GM23338 (cell line): ENCODE measurements around the gene EYA3. TPM values are rescaled to one million over a fixed set of nuclear protein-coding genes. Genes with fewer than 3 reads are reported as not detected.

Experiments
- ATAC-seq: fragments of 200-7000 bp; cut with Tn5 transposase; 3 replicates; pipeline ENCODE4 v1.9.1; 2020
- DNase-seq: peaks from one replicate; pipeline ENCODE4 v3.0.0-alpha.2; 2015; ENCODE audit warnings: low spot score
- H2AFZ ChIP-seq: fragments of 200-600 bp; sonication (generic); 2 replicates; pipeline ENCODE4 v1.8.0; 2016; ENCODE audit warnings: antibody characterized with exemption, mild to moderate bottlenecking, moderate library complexity
- H3F3A ChIP-seq: fragments of 200-600 bp; sonication (generic); replicated peaks from 2 replicates; pipeline ENCODE4 v1.8.0; 2017; ENCODE audit warnings: antibody characterized with exemption, mixed run types, low read depth
- H3K27ac ChIP-seq: fragments of 200-600 bp; sonication (generic); 2 replicates; pipeline ENCODE4 v1.6.1; 2016; ENCODE audit warnings: low read depth
- H3K27me3 ChIP-seq: fragments of 200-600 bp; sonication (generic); 2 replicates; pipeline ENCODE4 v1.8.0; 2016; ENCODE audit warnings: mild to moderate bottlenecking, mixed run types, moderate library complexity; ENCODE audit not compliant: insufficient read depth
- H3K36me3 ChIP-seq: fragments of 200-600 bp; sonication (generic); 2 replicates; pipeline ENCODE4 v1.8.0; 2016; ENCODE audit warnings: mild to moderate bottlenecking; ENCODE audit not compliant: insufficient read depth
- H3K4me1 ChIP-seq: fragments of 200-600 bp; sonication (generic); 2 replicates; pipeline ENCODE4 v1.8.0; 2016; ENCODE audit warnings: mild to moderate bottlenecking, moderate library complexity; ENCODE audit not compliant: insufficient read depth
- H3K4me2 ChIP-seq: fragments of 200-600 bp; sonication (generic); 2 replicates; pipeline ENCODE4 v1.7.1; 2017; ENCODE audit warnings: mixed run types
- H3K4me3 ChIP-seq: fragments of 200-600 bp; sonication (generic); 2 replicates; pipeline ENCODE4 v1.6.1; 2016; ENCODE audit warnings: mixed run types
- H3K79me2 ChIP-seq: fragments of 200-600 bp; sonication (generic); replicated peaks from 2 replicates; pipeline ENCODE4 v1.8.0; 2017; ENCODE audit warnings: mild to moderate bottlenecking; ENCODE audit not compliant: insufficient read depth
- H3K9me2 ChIP-seq: fragments of 200-600 bp; sonication (generic); 2 replicates; pipeline ENCODE4 v1.8.0; 2017; ENCODE audit not compliant: insufficient read depth
- H4K20me1 ChIP-seq: fragments of 200-600 bp; sonication (generic); replicated peaks from 2 replicates; pipeline ENCODE4 v1.8.0; 2017; ENCODE audit warnings: mild to moderate bottlenecking; ENCODE audit not compliant: insufficient read depth
- H3K27ac Mint-ChIP-seq: 2 replicates; pipeline ENCODE4 v1.8.0; 2020; ENCODE audit warnings: inconsistent platforms, mild to moderate bottlenecking, moderate library complexity, mixed read lengths
- H3K27me3 Mint-ChIP-seq: 3 replicates; pipeline ENCODE4 v1.8.0; 2022; ENCODE audit warnings: low read depth, mild to moderate bottlenecking, moderate library complexity, mixed read lengths, inconsistent platforms; ENCODE audit not compliant: insufficient read depth, poor library complexity
- H3K36me3 Mint-ChIP-seq: 3 replicates; pipeline ENCODE4 v1.8.0; 2021; ENCODE audit warnings: low read depth, mild to moderate bottlenecking, inconsistent platforms, moderate library complexity, mixed read lengths
- H3K4me1 Mint-ChIP-seq: 3 replicates; pipeline ENCODE4 v1.8.0; 2020; ENCODE audit warnings: mild to moderate bottlenecking, inconsistent platforms, mixed read lengths
- H3K4me3 Mint-ChIP-seq: 3 replicates; pipeline ENCODE4 v1.8.0; 2021; ENCODE audit warnings: moderate library complexity, mild to moderate bottlenecking, inconsistent platforms, mixed read lengths
- H3K9me3 Mint-ChIP-seq: 3 replicates; pipeline ENCODE4 v1.8.0; 2020; ENCODE audit warnings: moderate library complexity, mild to moderate bottlenecking, inconsistent platforms, mixed read lengths
- CREB1 ChIP-seq: fragments of 250-450 bp; sonication (Bioruptor Pico); IDR thresholded peaks from 2 replicates; pipeline ENCODE4 v1.5.0; 2020; ENCODE audit warnings: low read depth, mild to moderate bottlenecking, moderate library complexity
- CTCF ChIP-seq, 2 experiments: fragments of 200-600 bp in 1 of 2; sonication (generic) in 1 of 2; conservative IDR thresholded peaks; 2 replicates each; pipeline versions ENCODE4 v1.5.1 to v1.6.1; 2016 to 2017; ENCODE audit warnings: antibody characterized with exemption in 2 of 2, low read depth in 2 of 2, mild to moderate bottlenecking in 2 of 2, moderate library complexity in 1 of 2
- EZH2 ChIP-seq: fragments of 200-600 bp; sonication (generic); IDR thresholded peaks from one replicate; pipeline ENCODE4 v1.8.0; 2017; ENCODE audit warnings: antibody characterized with exemption, mild to moderate bottlenecking, low read depth; ENCODE audit not compliant: unreplicated experiment
- EZH2phosphoT487 ChIP-seq: fragments of 200-600 bp; sonication (generic); IDR thresholded peaks from one replicate; pipeline ENCODE4 v1.8.1; 2018; ENCODE audit warnings: antibody characterized with exemption; ENCODE audit not compliant: unreplicated experiment
- JUNB ChIP-seq: IDR thresholded peaks from one replicate; pipeline ENCODE4 v1.6.1; 2016; ENCODE audit warnings: antibody characterized with exemption; ENCODE audit not compliant: unreplicated experiment
- POLR2AphosphoS5 ChIP-seq: IDR thresholded peaks from 2 replicates; pipeline ENCODE4 v1.6.1; 2016; ENCODE audit warnings: antibody characterized with exemption, low read depth
- REST ChIP-seq: IDR thresholded peaks from one replicate; pipeline ENCODE4 v1.6.1; 2018; ENCODE audit warnings: antibody characterized with exemption; ENCODE audit not compliant: unreplicated experiment
- STAT1 ChIP-seq: IDR thresholded peaks from one replicate; pipeline ENCODE4 v1.6.1; 2016; ENCODE audit warnings: antibody characterized with exemption; ENCODE audit not compliant: unreplicated experiment
- ZNF114 ChIP-seq: fragments of 250-450 bp; sonication (Bioruptor Pico); IDR thresholded peaks from 2 replicates; pipeline ENCODE4 v1.5.0; 2020; ENCODE audit warnings: mild to moderate bottlenecking, moderate library complexity
- ZNF331 ChIP-seq: fragments of 250-450 bp; sonication (Bioruptor Pico); IDR thresholded peaks from 2 replicates; pipeline ENCODE4 v1.5.0; 2020; ENCODE audit warnings: low read depth, mild to moderate bottlenecking, moderate library complexity
- polyA plus RNA-seq: library from polyadenylated mRNA; unstranded; fragments of >200 nt; fragmentation: Nextera tagmentation; extraction: Ambion mirVana; gene quantifications from 2 replicates; pipeline ENCODE4 v1.2.1, GENCODE V29; 2016
- total RNA-seq: library from RNA; depleted of rRNA; stranded (reverse); fragments of >200 nt; shearing (Covaris generic); gene quantifications from 2 replicates; pipeline ENCODE4 v1.2.3, GENCODE V29; 2014
- TF ChIP-seq, protein P1 (sequence below): IDR thresholded peaks from 2 replicates; pipeline ENCODE4 v1.6.1; 2016; ENCODE audit warnings: antibody characterized with exemption

Gene EYA3
- total and polyA plus RNA-seq, 2 experiments from 2014 or later: 12.5 to 33.6 TPM

- TF ChIP-seq STAT1 (no peak), ZNF114 (no peak), CTCF (conservative IDR thresholded peaks at IDR 0.05; ENCODE audit: low read depth in 2 of 2) (no peak)
These were observed 67.3 kb downstream of the EYA3 start (continued) for GRCh38 chr1:28021064-28021463.

DNA sequence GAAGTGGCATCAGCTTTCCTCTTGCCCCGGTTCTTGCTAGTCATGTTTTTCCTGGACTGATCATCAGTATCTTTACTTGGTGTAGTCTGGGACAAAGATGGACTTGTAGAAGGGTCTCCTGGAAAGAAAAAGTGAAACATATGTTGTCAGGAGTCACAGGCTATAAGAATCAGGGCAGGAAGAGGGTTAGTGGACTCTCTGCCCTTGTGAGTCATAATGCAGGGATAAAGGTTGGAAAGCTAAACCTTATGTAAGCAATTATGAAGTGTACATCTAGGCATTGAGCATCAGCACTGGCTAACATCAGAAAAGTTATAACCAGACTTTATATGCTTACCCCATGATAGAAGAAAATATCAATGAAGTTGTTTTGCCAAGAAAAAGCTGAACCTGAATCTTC is 77.4 kb downstream of the EYA3 start:
- H3F3A ChIP-seq: no peaks in the 10 kb centered on the region
- DNase-seq: no peak
- H3K36me3 ChIP-seq: peaks cover 21% of the 10 kb centered on the region
- H3K9me2 ChIP-seq: no peaks in the 10 kb centered on the region
- Mint-ChIP-seq H3K27me3 (peaks cover 4% of the 10 kb centered on the region), H3K27ac (no peak overlapping the region), H3K36me3 (peaks cover 21% of the 10 kb centered on the region; the same call in 2 of the 3 replicates), H3K4me3 (no peak overlapping the region), H3K4me1 (no peaks in the 10 kb centered on the region), H3K9me3 (no peaks in the 10 kb centered on the region)
- H3K4me3 ChIP-seq: no peak overlapping the region
- H3K79me2 ChIP-seq: no peaks in the 10 kb centered on the region
- H4K20me1 ChIP-seq: no peaks in the 10 kb centered on the region; the same call in 1 of the 2 replicates
- H3K4me2 ChIP-seq: no peak overlapping the region
- H3K4me1 ChIP-seq: no peaks in the 10 kb centered on the region
- ATAC-seq: no peak
- no peak overlapping the region for H2AFZ ChIP-seq
- H3K27me3 ChIP-seq: no peaks in the 10 kb centered on the region
- no peak overlapping the region; the same call in 1 of the 2 replicates for H3K27ac ChIP-seq
- TF ChIP-seq POLR2AphosphoS5 (no peak), EZH2phosphoT487 (no peak), ZNF114 (no peak), REST (no peak), JUNB (no peak), CREB1 (CRISPR knock-in tag) (no peak), CTCF (conservative IDR thresholded peaks at IDR 0.05; ENCODE audit: low read depth in 2 of 2) (no peak), ZNF331 (no peak), EZH2 (no peak)
- TF ChIP-seq, protein P1, sequence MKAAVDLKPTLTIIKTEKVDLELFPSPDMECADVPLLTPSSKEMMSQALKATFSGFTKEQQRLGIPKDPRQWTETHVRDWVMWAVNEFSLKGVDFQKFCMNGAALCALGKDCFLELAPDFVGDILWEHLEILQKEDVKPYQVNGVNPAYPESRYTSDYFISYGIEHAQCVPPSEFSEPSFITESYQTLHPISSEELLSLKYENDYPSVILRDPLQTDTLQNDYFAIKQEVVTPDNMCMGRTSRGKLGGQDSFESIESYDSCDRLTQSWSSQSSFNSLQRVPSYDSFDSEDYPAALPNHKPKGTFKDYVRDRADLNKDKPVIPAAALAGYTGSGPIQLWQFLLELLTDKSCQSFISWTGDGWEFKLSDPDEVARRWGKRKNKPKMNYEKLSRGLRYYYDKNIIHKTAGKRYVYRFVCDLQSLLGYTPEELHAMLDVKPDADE: no peak
